Measurements from ENCODE around the gene CSRP1. TPM values are rescaled to one million over a fixed set of nuclear protein-coding genes. Genes with fewer than 3 reads are reported as not detected.

CSRP1 gene
- polyA plus RNA-seq, 1 experiment: 957 TPM

GRCh38 chr1:201509601-201510374, 2.9 kb upstream of the CSRP1 start:
- CTCF ChIA-PET: interaction anchor here (0.8 to 27.3 kb wide), 8 partner anchors 7 to 428 kb away, joined by 3 to 650 read pairs (median 50); partner anchors contain the start of gene PHLDA3
- DNase-seq (ENCODE audit: low read depth): no peak
- POLR2A ChIA-PET: no interaction called here
- no peak for TF ChIP-seq CTCF (IDR thresholded peaks at IDR 0.05; ENCODE audit: insufficient read depth, low read depth, low read length)
- no peaks in the 10 kb centered on the region for H3K36me3 ChIP-seq (ENCODE audit: control insufficient read depth, insufficient read depth, low read length)
- no peaks in the 10 kb centered on the region for H3K27me3 ChIP-seq (ENCODE audit: control insufficient read depth, insufficient read depth, low read length)
- no peak overlapping the region for H3K4me3 ChIP-seq (ENCODE audit: low read depth, low read length)

GRCh38 chr1:201508809-201509208, 1.9 kb upstream of the CSRP1 start:
- Histone ChIP-seq H3K36me3 (ENCODE audit: control insufficient read depth, insufficient read depth, low read length) (no peaks in the 10 kb centered on the region), H3K4me3 (ENCODE audit: low read depth, low read length) (no peak overlapping the region), H3K27me3 (ENCODE audit: control insufficient read depth, insufficient read depth, low read length) (no peaks in the 10 kb centered on the region)
- POLR2A ChIA-PET: no interaction called here
- no peak for TF ChIP-seq CTCF (IDR thresholded peaks at IDR 0.05; ENCODE audit: insufficient read depth, low read depth, low read length)
- CTCF ChIA-PET: interaction anchor here (0.8 to 27.3 kb wide), 6 partner anchors 22 to 429 kb away, joined by 3 to 650 read pairs (median 83); partner anchors contain the start of gene PHLDA3
- peak; percentile 66 for DNase-seq (ENCODE audit: low read depth)

- no peaks in the 10 kb centered on the region for H3K27me3 ChIP-seq (ENCODE audit: control insufficient read depth, insufficient read depth, low read length)
- no peak for TF ChIP-seq CTCF (IDR thresholded peaks at IDR 0.05; ENCODE audit: insufficient read depth, low read depth, low read length)
- no peak for DNase-seq (ENCODE audit: low read depth)
- no peaks in the 10 kb centered on the region for H3K36me3 ChIP-seq (ENCODE audit: control insufficient read depth, insufficient read depth, low read length)
- H3K4me3 ChIP-seq (ENCODE audit: low read depth, low read length): peak overlapping the region; percentile 69
- ChIA-PET CTCF (interaction anchor here (0.8 to 27.3 kb wide), 4 partner anchors 22 to 56 kb away, joined by 3 to 650 read pairs (median 68); no protein-coding TSS in a partner anchor), POLR2A (interaction anchor here (0.5 to 0.6 kb wide), 2 partner anchors 43 to 294 kb away, joined by 3 to 4 read pairs; no protein-coding TSS in a partner anchor)
Measured at GRCh38 chr1:201507360-201507675, 395 bp upstream of the CSRP1 start.

- TF ChIP-seq CTCF (IDR thresholded peaks at IDR 0.05; ENCODE audit: insufficient read depth, low read depth, low read length): no peak
- ChIA-PET POLR2A (interaction anchor here (0.6 to 0.9 kb wide), 3 partner anchors 15 to 1327 kb away, joined by 3 to 5 read pairs (median 3); no protein-coding TSS in a partner anchor), CTCF (interaction anchor here (1.0 to 27.3 kb wide), 3 partner anchors 10 to 65 kb away, joined by 3 to 650 read pairs (median 3); no protein-coding TSS in a partner anchor)
- H3K36me3 ChIP-seq (ENCODE audit: control insufficient read depth, insufficient read depth, low read length): no peaks in the 10 kb centered on the region
- H3K27me3 ChIP-seq (ENCODE audit: control insufficient read depth, insufficient read depth, low read length): no peaks in the 10 kb centered on the region
- peak overlapping the region; percentile 69 for H3K4me3 ChIP-seq (ENCODE audit: low read depth, low read length)
- no peak for DNase-seq (ENCODE audit: low read depth)
Measured at GRCh38 chr1:201506092-201506491, 831 bp downstream of the CSRP1 start.

- Histone ChIP-seq H3K36me3 (ENCODE audit: control insufficient read depth, insufficient read depth, low read length) (no peaks in the 10 kb centered on the region), H3K27me3 (ENCODE audit: control insufficient read depth, insufficient read depth, low read length) (no peaks in the 10 kb centered on the region), H3K4me3 (ENCODE audit: low read depth, low read length) (peak overlapping the region; percentile 69)
- no peak for DNase-seq (ENCODE audit: low read depth)
- ChIA-PET CTCF (interaction anchor here (1.0 to 27.3 kb wide), 4 partner anchors 10 to 70 kb away, joined by 3 to 650 read pairs (median 11); no protein-coding TSS in a partner anchor), POLR2A (interaction anchor here (0.6 to 0.9 kb wide), 3 partner anchors 14 to 1326 kb away, joined by 3 to 5 read pairs (median 3); no protein-coding TSS in a partner anchor)
- 0 out of 2 replicates have a peak, but pooled peaks have one; percentile 8 for TF ChIP-seq CTCF (IDR thresholded peaks at IDR 0.05; ENCODE audit: insufficient read depth, low read depth, low read length)
Measured at GRCh38 chr1:201505503-201505890, 1.4 kb downstream of the CSRP1 start.
